K562 (cell line): ENCODE results near the gene CLN5.

Experiments
- ATF2 ChIP-seq: sonication (generic); formaldehyde crosslinking; IDR thresholded peaks from 2 replicates; pipeline ENCODE4 v1.8.1; 2022; ENCODE audit warnings: missing genetic modification reagents
- CHD2 ChIP-seq: IDR thresholded peaks from 2 replicates; pipeline ENCODE4 v1.6.1; 2011; ENCODE audit warnings: low read depth, low read length
- EGR1 ChIP-seq: fragments of 450-650 bp; conservative IDR thresholded peaks from 2 replicates; pipeline ENCODE4 v1.6.1; 2017; ENCODE audit warnings: mild to moderate bottlenecking
- MBD2 ChIP-seq: sonication (generic); IDR thresholded peaks from 2 replicates; pipeline ENCODE4 v1.6.1; 2016; ENCODE audit warnings: low read depth, borderline replicate concordance
- MTF1 ChIP-seq: fragments of 250-450 bp; sonication (Bioruptor Pico); IDR thresholded peaks from 2 replicates; pipeline ENCODE4 v1.9.0; 2021; ENCODE audit warnings: moderate library complexity, mild to moderate bottlenecking, inconsistent platforms, borderline replicate concordance
- PHF20 ChIP-seq: fragments of 450-650 bp; IDR thresholded peaks from 2 replicates; pipeline ENCODE4 v1.6.1; 2018; ENCODE audit not compliant: partially characterized antibody
- POLR2AphosphoS5 ChIP-seq: IDR thresholded peaks from 2 replicates; pipeline ENCODE4 v1.6.1; 2011; ENCODE audit warnings: mild to moderate bottlenecking, low read depth, low read length, moderate library complexity; ENCODE audit not compliant: control insufficient read depth, insufficient read depth
- ZNF586 ChIP-seq: fragments of 450-650 bp; formaldehyde crosslinking; conservative IDR thresholded peaks from 2 replicates; pipeline ENCODE4 v1.4.0; 2020; ENCODE audit warnings: mild to moderate bottlenecking, moderate library complexity
- TF ChIP-seq, protein P1 (sequence below): IDR thresholded peaks from 2 replicates; pipeline ENCODE4 v1.6.1; 2012; ENCODE audit warnings: low read depth, low read length, improper control_type of control experiment, borderline replicate concordance
- TF ChIP-seq, protein P2 (sequence below), 3 experiments: IDR thresholded peaks in 2 of 3; conservative IDR thresholded peaks in 1 of 3; 2 replicates each; pipeline ENCODE4 v1.5.1; 2011 to 2012; ENCODE audit warnings: low read length in 3 of 3, mild to moderate bottlenecking in 3 of 3, control low read depth in 2 of 3, improper control_type of control experiment in 1 of 3, inconsistent platforms in 1 of 3, low read depth in 1 of 3, mixed read lengths in 1 of 3, moderate library complexity in 1 of 3; ENCODE audit not compliant: insufficient read depth in 2 of 3

GRCh38 chr13:77016888-77017623, 25.2 kb downstream of the CLN5 start:
- TF ChIP-seq EGR1 (no peak), MBD2 (no peak), ZNF586 (CRISPR knock-in tag) (no peak), ATF2 (no peak), MTF1 (no peak), POLR2AphosphoS5 (no peak), CHD2 (no peak), PHF20 (no peak)
- TF ChIP-seq, protein P1, sequence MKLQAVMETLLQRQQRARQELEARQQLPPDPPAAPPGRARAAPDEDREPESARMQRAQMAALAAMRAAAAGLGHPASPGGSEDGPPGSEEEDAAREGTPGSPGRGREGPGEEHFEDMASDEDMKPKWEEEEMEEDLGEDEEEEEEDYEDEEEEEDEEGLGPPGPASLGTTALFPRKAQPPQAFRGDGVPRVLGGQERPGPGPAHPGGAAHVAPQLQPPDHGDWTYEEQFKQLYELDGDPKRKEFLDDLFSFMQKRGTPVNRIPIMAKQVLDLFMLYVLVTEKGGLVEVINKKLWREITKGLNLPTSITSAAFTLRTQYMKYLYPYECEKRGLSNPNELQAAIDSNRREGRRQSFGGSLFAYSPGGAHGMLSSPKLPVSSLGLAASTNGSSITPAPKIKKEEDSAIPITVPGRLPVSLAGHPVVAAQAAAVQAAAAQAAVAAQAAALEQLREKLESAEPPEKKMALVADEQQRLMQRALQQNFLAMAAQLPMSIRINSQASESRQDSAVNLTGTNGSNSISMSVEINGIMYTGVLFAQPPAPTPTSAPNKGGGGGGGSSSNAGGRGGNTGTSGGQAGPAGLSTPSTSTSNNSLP: no peak
- TF ChIP-seq, protein P2, sequence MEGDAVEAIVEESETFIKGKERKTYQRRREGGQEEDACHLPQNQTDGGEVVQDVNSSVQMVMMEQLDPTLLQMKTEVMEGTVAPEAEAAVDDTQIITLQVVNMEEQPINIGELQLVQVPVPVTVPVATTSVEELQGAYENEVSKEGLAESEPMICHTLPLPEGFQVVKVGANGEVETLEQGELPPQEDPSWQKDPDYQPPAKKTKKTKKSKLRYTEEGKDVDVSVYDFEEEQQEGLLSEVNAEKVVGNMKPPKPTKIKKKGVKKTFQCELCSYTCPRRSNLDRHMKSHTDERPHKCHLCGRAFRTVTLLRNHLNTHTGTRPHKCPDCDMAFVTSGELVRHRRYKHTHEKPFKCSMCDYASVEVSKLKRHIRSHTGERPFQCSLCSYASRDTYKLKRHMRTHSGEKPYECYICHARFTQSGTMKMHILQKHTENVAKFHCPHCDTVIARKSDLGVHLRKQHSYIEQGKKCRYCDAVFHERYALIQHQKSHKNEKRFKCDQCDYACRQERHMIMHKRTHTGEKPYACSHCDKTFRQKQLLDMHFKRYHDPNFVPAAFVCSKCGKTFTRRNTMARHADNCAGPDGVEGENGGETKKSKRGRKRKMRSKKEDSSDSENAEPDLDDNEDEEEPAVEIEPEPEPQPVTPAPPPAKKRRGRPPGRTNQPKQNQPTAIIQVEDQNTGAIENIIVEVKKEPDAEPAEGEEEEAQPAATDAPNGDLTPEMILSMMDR (IDR thresholded peaks at IDR 0.05 in 2 of 3, conservative IDR thresholded peaks at IDR 0.05 in 1 of 3; ENCODE audit: insufficient read depth in 2 of 3, low read depth in 1 of 3, low read length in 3 of 3): no peak
